Measurements from ENCODE around the gene OR6J1.

The OR6J1 gene

GRCh38 chr14:22664261-22664660, 20.1 kb upstream of the OR6J1 start:
- no peaks in the 10 kb centered on the region for H3K9me3 ChIP-seq (replicated peaks; ENCODE audit: insufficient read depth, low read length)

GRCh38 chr14:22660654-22661053, 16.5 kb upstream of the OR6J1 start:
- Histone ChIP-seq H3K9me3 (replicated peaks; ENCODE audit: insufficient read depth, low read length) (no peaks in the 10 kb centered on the region), H4K20me1 (ENCODE audit: insufficient read depth, low read length) (no peaks in the 10 kb centered on the region), H3K9ac (ENCODE audit: low read length) (no peak overlapping the region), H3K27me3 (replicated peaks; ENCODE audit: insufficient read depth, low read length) (no peaks in the 10 kb centered on the region), H3K79me2 (ENCODE audit: low read length) (no peaks in the 10 kb centered on the region), H3K4me1 (ENCODE audit: low read length) (no peaks in the 10 kb centered on the region), H3F3A (ENCODE audit: insufficient read depth, low read length) (no peaks in the 10 kb centered on the region), H3K36me3 (replicated peaks; ENCODE audit: insufficient read depth, low read length) (no peaks in the 10 kb centered on the region), H3K9me2 (replicated peaks; ENCODE audit: insufficient read depth, low read length) (no peaks in the 10 kb centered on the region), H3K4me3 (ENCODE audit: low read length) (no peak overlapping the region), H3K27ac (ENCODE audit: low read length) (no peak overlapping the region), H2AFZ (ENCODE audit: low read length) (no peak overlapping the region), H3K4me2 (ENCODE audit: low read depth, low read length) (no peak overlapping the region)
- no peak for DNase-seq
- TF ChIP-seq CTCF (IDR thresholded peaks at IDR 0.05; ENCODE audit: low read length): no peak

More at GRCh38 chr14:22664261-22664660, 20.1 kb upstream of the OR6J1 start:
- H3K4me1 ChIP-seq (ENCODE audit: low read length): no peaks in the 10 kb centered on the region
- H3K4me2 ChIP-seq (ENCODE audit: low read depth, low read length): no peak overlapping the region
- H3F3A ChIP-seq (ENCODE audit: insufficient read depth, low read length): no peaks in the 10 kb centered on the region
- no peak for TF ChIP-seq EZH2 (optimal IDR thresholded peaks at IDR 0.05; ENCODE audit: low read depth, low read length)
- TF ChIP-seq CTCF (IDR thresholded peaks at IDR 0.05; ENCODE audit: low read length): no peak
- TF ChIP-seq EZH2phosphoT487 (IDR thresholded peaks at IDR 0.05; ENCODE audit: low read length): no peak
- H3K36me3 ChIP-seq (replicated peaks; ENCODE audit: insufficient read depth, low read length): no peaks in the 10 kb centered on the region
- no peak overlapping the region for H2AFZ ChIP-seq (ENCODE audit: low read length)
- no peak overlapping the region for H3K27ac ChIP-seq (ENCODE audit: low read length)
- H3K79me2 ChIP-seq (ENCODE audit: low read length): no peaks in the 10 kb centered on the region
- no peak for DNase-seq
- H3K4me3 ChIP-seq (ENCODE audit: low read length): no peak overlapping the region
- H3K9me2 ChIP-seq (replicated peaks; ENCODE audit: insufficient read depth, low read length): no peaks in the 10 kb centered on the region
- no peaks in the 10 kb centered on the region for H3K27me3 ChIP-seq (replicated peaks; ENCODE audit: insufficient read depth, low read length)
- H4K20me1 ChIP-seq (ENCODE audit: insufficient read depth, low read length): no peaks in the 10 kb centered on the region
- no peak overlapping the region for H3K9ac ChIP-seq (ENCODE audit: low read length)

- Histone ChIP-seq H3K4me1 (ENCODE audit: low read length) (no peaks in the 10 kb centered on the region), H3K79me2 (ENCODE audit: low read length) (no peaks in the 10 kb centered on the region), H3K27me3 (replicated peaks; ENCODE audit: insufficient read depth, low read length) (no peaks in the 10 kb centered on the region), H3F3A (ENCODE audit: insufficient read depth, low read length) (no peaks in the 10 kb centered on the region), H3K4me3 (ENCODE audit: low read length) (no peak overlapping the region), H3K9ac (ENCODE audit: low read length) (no peak overlapping the region), H2AFZ (ENCODE audit: low read length) (no peak overlapping the region), H3K9me3 (replicated peaks; ENCODE audit: insufficient read depth, low read length) (no peaks in the 10 kb centered on the region), H3K36me3 (replicated peaks; ENCODE audit: insufficient read depth, low read length) (no peaks in the 10 kb centered on the region), H3K4me2 (ENCODE audit: low read depth, low read length) (no peak overlapping the region), H3K9me2 (replicated peaks; ENCODE audit: insufficient read depth, low read length) (no peaks in the 10 kb centered on the region), H3K27ac (ENCODE audit: low read length) (no peak overlapping the region), H4K20me1 (ENCODE audit: insufficient read depth, low read length) (no peaks in the 10 kb centered on the region)
- no peak for DNase-seq
- no peak for TF ChIP-seq CTCF (IDR thresholded peaks at IDR 0.05; ENCODE audit: low read length)
- no peak for TF ChIP-seq EZH2 (optimal IDR thresholded peaks at IDR 0.05; ENCODE audit: low read depth, low read length)
- no peak for TF ChIP-seq EZH2phosphoT487 (IDR thresholded peaks at IDR 0.05; ENCODE audit: low read length)
Observed at GRCh38 chr14:22658946-22659345, 14.8 kb upstream of the OR6J1 start.

All from MM.1S (cell line).